ENCODE measurements around the gene RBL2. TPM values are rescaled to one million over a fixed set of nuclear protein-coding genes. Genes with fewer than 3 reads are reported as not detected.
"Not testable (repeated sequence)": the region's sequence is repeated elsewhere in the genome, so short reads cannot be mapped to it uniquely, and the experiment has no call there.

Gene RBL2
- total and polyA plus RNA-seq, 11 donors = 16.7 to 50.1 (median 36.6) TPM

GRCh38 chr16:53530046-53530445 is 95.8 kb downstream of the RBL2 start:
- Histone ChIP-seq H3K4me1 (no peaks in the 10 kb centered on the region), H3K9me3 (peaks cover 0 to 8% (median 0%) of the 10 kb centered on the region in 12 donors), H3K36me3 (no peaks in the 10 kb centered on the region), H3K27ac (no peak overlapping the region), H3K4me3 (no peak overlapping the region), H3K27me3 (no peaks in the 10 kb centered on the region)
- intact Hi-C loops (cut with DNase I) = no loop called here
- ATAC-seq = no peak
- TF ChIP-seq, protein P1, sequence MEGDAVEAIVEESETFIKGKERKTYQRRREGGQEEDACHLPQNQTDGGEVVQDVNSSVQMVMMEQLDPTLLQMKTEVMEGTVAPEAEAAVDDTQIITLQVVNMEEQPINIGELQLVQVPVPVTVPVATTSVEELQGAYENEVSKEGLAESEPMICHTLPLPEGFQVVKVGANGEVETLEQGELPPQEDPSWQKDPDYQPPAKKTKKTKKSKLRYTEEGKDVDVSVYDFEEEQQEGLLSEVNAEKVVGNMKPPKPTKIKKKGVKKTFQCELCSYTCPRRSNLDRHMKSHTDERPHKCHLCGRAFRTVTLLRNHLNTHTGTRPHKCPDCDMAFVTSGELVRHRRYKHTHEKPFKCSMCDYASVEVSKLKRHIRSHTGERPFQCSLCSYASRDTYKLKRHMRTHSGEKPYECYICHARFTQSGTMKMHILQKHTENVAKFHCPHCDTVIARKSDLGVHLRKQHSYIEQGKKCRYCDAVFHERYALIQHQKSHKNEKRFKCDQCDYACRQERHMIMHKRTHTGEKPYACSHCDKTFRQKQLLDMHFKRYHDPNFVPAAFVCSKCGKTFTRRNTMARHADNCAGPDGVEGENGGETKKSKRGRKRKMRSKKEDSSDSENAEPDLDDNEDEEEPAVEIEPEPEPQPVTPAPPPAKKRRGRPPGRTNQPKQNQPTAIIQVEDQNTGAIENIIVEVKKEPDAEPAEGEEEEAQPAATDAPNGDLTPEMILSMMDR (IDR thresholded peaks at IDR 0.05) = no peak
- no peak for TF ChIP-seq POLR2A (IDR thresholded peaks at IDR 0.05)
- DNase-seq = no peak
- 73 to 87% (median 85%) methylated on average over 10 of the region's 10 CpGs for WGBS, 4 donors

GRCh38 chr16:53530741-53531140 is 96.5 kb downstream of the RBL2 start:
- DNase-seq (no peak), ATAC-seq (no peak)
- peaks cover 0 to 8% (median 0%) of the 10 kb centered on the region in 12 donors for H3K9me3 ChIP-seq
- H3K27me3 ChIP-seq = no peaks in the 10 kb centered on the region
- WGBS, 4 donors = 40 to 78% (median 73%) methylated on average over 1 of the region's 1 CpG
- no peak overlapping the region for H3K4me3 ChIP-seq
- no peak overlapping the region for H3K27ac ChIP-seq
- TF ChIP-seq, protein P1 (IDR thresholded peaks at IDR 0.05) = no peak
- no peak for TF ChIP-seq POLR2A (IDR thresholded peaks at IDR 0.05)
- no peaks in the 10 kb centered on the region for H3K36me3 ChIP-seq
- no peaks in the 10 kb centered on the region for H3K4me1 ChIP-seq
- intact Hi-C loops (cut with DNase I) = no loop called here

DNA sequence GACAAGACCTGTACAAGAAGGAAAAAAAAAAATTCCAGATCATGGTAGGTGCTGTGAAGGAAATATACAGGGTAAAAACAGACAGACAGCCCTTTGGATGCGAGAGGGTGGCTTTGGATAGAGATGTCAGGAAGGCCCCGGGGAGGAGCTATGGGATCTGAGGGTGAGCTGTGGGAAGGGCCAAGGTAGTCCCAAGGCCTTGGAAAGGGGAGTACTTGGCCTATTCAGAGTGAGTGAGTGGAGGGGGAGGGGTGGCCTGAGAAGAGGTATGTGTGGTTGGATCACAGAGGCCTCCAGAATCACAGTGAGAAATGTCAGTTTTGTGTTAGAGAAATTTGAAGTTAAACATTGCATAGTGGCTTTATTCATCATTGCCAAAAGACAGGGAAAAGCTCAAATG is 99.9 kb downstream of the RBL2 start:
- no peaks in the 10 kb centered on the region for H3K27me3 ChIP-seq
- H3K4me3 ChIP-seq = no peak overlapping the region
- H3K27ac ChIP-seq = no peak overlapping the region
- H3K36me3 ChIP-seq = no peaks in the 10 kb centered on the region
- no peak for DNase-seq
- intact Hi-C loops (cut with DNase I) = no loop called here
- no peak for TF ChIP-seq POLR2A (IDR thresholded peaks at IDR 0.05)
- TF ChIP-seq, protein P1 (IDR thresholded peaks at IDR 0.05) = no peak
- H3K4me1 ChIP-seq = no peaks in the 10 kb centered on the region
- no peak for ATAC-seq
- WGBS, 4 donors = 82 to 87% (median 85%) methylated on average over 2 of the region's 2 CpGs
- peaks cover 0 to 8% (median 0%) of the 10 kb centered on the region in 12 donors for H3K9me3 ChIP-seq

- Histone ChIP-seq H3K27me3 (peaks cover 0 to 13% (median 0%) of the 10 kb centered on the region in 9 donors), H3K27ac (no peak overlapping the region), H3K36me3 (no peaks in the 10 kb centered on the region), H3K4me3 (no peak overlapping the region), H3K4me1 (no peaks in the 10 kb centered on the region), H3K9me3 (no peaks in the 10 kb centered on the region)
- intact Hi-C loops (cut with DNase I) = no loop called here
- ATAC-seq = no peak
- TF ChIP-seq, protein P1 (IDR thresholded peaks at IDR 0.05) = no peak
- no peak for TF ChIP-seq POLR2A (IDR thresholded peaks at IDR 0.05)
- DNase-seq = no peak
- WGBS, 4 donors = 91 to 96% (median 94%) methylated on average over 5 of the region's 5 CpGs
Observed at GRCh38 chr16:53537626-53538025, 103.4 kb downstream of the RBL2 start.

DNA sequence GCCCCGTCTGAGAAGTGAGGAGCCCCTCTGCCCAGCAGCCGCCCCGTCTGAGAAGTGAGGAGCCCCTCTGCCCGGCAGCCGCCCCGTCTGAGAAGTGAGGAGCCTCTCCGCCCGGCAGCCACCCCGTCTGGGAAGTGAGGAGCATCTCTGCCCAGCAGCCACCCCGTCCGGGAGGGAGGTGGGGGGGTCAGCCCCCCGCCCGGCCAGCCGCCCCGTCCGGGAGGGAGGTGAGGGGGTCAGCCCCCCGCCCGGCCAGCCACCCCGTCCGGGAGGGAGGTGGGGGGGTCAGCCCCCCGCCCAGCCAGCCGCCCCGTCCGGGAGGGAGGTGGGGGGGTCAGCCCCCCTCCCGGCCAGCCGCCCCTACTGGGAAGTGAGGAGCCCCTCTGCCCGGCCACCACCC is 105.1 kb downstream of the RBL2 start:
- H3K4me3 ChIP-seq; DNase-seq; H3K36me3 ChIP-seq; H3K9me3 ChIP-seq; H3K4me1 ChIP-seq; intact Hi-C loops (cut with DNase I); H3K27ac ChIP-seq; ATAC-seq: not testable (repeated sequence)
- H3K27me3 ChIP-seq = peaks cover 0 to 13% (median 0%) of the 10 kb centered on the region in 9 donors
- WGBS, 4 donors = 93 to 99% (median 95%) methylated on average over 5 to 26 of the region's 27 CpGs

DNA sequence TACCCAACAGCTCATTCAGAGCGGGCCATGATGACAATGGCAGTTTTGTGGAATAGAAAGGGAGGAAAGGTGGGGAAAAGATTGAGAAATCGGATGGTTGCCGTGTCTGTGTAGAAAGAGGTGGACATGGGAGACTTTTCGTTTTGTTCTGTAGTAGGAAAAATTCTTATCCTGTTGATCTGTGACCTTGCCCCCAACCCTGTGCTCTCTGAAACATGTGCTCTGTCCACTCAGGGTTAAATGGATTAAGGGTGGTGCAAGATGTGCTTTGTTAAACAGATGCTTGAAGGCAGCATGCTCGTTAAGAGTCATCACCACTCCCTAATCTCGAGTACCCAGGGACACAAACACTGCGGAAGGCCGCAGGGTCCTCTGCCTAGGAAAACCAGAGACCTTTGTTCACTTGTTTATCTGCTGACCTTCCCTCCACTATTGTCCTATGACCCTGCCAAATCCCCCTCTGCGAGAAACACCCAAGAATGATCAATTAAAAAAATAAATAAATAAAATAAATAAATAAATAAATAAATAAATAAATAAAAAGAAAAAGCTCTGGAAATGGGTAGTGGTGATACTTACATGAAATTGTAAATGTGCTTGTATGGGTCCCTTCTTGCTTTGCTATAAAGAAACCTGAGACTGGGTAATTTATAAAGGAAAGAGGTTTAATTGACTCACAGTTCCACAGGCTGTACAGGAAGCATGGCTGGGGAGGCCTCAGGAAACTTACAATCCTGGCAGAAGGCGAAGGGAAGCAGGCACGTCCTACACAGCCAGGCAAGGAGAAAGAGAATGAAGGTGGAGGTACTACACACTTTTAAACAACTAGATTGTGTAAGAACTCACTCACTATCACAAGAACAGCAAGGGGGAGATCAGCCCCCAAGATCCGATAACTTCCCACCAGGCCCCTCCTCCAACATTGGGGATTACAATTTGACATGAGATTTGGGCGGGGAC is 105.8 kb downstream of the RBL2 start:
- not testable (repeated sequence) for ATAC-seq, H3K36me3 ChIP-seq, H3K4me3 ChIP-seq, DNase-seq, H3K27ac ChIP-seq, H3K9me3 ChIP-seq, H3K4me1 ChIP-seq
- peaks cover 0 to 16% (median 0%) of the 10 kb centered on the region in 9 donors for H3K27me3 ChIP-seq
- intact Hi-C loops (cut with DNase I) = loop anchor here in 1 of 10 donors (10.0 kb wide), 1 partner anchor 1395 kb away; the partner anchor contains the start of gene IRX5
- WGBS, 4 donors = 80 to 87% (median 83%) methylated on average over 13 of the region's 13 CpGs
